Fibroblast of skin of left biceps (primary cell): Measurements from ENCODE around the gene CTSH.
A peak's percentile ranks its signal among the peaks of the same experiment; 100 is the strongest.
"Not testable (repeated sequence)": the region's sequence is repeated elsewhere in the genome, so short reads cannot be mapped to it uniquely, and the experiment has no call there.

Source experiments
- DNase-seq, 2 experiments: peaks; one replicate each; pipeline ENCODE4 v3.0.0-alpha.2; 2013; ENCODE audit warnings: low read depth in 2 of 2

Gene CTSH

DNA sequence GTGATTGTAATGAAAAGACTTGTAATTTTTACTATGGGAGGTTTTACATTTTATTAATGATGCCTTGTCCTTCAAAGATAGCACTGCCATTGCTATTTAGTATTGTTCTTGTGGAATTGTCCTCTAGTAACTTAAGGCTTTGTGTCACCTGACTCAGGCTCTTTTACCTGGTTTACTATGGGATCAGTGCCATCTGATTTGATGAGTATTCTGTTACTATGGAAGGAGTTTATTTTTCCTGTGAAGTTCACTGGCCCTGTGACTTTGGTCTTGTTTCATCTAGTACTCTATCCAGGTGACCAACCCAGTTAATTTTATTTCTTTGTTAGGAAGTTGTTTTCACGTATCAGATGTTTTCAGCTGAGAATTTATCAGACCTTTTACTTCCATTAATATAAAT, 63.2 kb downstream of the CTSH start:
- DNase-seq: no peak

DNA sequence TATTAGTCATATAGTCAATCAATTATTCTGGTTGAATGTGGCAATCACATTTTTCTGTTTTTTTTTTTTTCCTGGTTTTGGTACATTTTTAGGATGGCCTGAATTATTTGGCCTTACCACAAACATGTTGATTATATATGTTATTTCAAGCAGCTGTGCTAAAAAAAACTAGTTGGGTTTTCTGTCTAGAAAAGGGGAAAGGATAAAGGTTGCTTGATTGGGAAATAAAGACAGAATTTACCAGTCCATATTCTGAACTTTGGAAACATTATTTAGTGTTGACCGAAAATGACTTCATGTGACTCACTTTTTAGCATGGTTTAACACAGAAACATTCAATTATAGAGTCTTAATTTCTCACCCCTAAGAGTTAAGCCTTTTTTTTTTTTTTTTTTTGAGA, 64.0 kb downstream of the CTSH start:
- peak; percentile 31 to 40 for DNase-seq

DNA sequence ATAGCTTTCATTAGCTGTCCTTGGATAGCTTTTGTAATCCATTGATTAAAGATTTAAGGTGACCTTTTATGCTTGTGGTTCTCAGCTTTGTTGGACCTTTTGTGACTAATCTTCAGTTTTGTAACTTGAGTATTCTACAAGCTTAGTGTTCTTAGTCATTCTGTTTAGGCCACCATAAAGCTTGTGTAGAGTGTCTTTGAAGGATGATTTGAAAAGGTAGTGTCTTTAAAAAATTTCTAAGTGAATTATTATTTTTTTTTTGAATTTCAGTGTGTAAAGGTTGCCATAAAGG, 64.7 kb downstream of the CTSH start:
- no peak for DNase-seq

DNA sequence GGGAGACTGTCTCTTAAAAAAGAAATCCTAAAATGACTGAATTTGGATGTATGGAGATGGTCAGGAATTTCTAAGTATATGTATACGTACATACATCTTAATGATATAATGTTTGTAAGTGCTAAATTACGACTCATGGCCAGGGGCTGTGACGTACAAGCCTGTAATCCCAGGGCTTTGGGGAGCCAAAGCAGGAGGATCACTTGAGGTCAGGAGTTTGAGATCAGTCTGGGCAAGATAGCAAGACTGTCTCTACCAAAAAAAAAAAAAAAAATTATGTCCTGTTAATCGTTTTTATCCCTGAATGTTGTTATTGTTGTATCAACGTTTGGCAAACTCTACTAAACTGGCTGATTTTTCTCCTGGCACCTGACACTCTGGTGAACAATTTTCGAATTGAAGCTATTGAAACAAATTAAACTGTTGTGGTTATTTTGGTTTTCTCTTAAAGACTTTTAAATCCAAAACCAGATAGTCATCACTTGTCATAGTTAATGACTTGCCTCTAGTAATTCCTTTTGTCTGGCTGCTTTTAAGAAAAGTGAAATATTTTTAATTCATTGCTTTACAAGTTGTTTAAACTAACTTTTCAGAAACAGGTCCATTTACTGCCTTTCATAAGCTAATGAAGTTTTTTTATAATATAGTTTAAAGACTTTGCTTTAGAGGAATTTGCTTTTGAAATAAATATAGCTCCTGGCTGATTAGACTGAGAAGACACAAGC, 65.2 kb downstream of the CTSH start:
- DNase-seq: no peak

DNA sequence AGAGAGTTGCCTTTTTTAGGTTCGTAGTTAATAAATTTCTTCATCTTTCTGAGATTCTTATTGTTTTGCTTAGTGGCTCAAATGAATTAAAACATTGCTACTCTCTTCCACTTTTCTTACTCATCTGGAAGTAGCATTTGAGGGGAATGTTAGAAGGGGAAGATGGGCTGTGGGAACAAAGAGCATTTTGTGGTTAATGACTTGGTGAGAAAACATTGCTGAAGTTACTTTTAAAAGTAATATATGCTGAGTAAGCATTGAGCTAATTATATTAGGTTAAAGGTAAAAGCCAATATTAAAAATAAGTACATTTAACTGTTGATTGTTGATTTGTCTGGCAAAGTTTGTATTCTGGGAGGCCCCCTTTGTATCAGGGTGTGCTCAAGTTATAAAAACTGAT, 66.5 kb downstream of the CTSH start:
- peak in 1 of 2 experiments; percentile 36 for DNase-seq

DNA sequence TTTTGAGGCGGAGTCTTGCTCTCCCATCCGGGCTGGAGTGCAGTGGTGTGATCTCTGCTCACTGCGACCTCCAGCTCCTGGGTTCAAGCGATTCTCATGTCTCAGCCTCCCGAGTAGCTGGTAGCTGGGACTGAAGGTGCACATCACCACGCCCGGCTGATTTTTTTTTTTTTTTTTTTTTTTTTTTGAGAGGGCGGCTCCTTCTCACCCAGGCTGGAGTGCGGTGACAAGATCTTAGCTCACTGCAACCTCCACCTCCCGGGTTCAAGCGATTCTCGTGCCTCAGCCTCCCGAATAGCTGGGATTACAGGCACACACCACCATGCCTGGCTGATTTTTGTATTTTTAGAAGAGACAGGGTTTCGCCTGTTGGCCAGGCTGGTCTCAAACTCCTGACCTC, 67.9 kb downstream of the CTSH start:
- DNase-seq: not testable (repeated sequence)

DNA sequence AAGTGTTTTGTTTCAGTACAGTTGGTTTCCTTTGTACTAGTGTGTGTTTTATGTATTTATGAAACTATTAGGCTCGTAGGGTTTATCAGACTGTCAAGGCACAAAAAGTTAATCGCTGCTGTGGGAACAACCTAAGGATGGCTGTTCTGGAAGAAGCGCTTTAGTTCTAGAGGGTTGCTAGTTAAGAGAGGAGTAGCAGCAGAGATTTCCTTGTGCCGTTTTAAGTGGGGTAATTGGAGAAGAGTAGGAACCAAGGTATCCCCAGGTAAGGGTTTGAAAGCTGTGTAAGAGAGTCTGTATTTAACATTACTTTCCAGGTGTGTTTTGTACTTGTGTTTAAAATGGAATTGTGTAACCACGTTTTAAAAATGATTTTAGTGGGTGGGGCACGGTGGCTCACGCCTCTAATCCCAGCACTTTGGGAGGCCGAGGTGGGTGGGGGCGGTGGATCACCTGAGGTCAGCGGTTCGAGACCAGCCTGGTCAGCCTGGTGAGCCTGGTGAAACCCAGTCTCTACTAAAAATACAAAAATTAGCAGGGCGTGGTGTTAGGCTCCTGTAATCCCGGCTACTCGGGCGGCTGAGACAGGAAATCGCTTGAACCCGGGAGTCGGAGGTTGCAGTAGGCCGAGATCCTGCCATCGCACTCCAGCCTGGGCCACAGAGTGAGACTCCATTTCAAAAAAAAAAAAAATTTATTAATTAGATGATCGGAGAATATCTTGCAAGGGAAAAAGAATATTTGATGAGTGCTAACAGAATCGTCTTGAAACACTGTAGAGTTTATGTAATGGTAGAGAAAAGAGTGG, 69.5 kb downstream of the CTSH start:
- no peak for DNase-seq

DNA sequence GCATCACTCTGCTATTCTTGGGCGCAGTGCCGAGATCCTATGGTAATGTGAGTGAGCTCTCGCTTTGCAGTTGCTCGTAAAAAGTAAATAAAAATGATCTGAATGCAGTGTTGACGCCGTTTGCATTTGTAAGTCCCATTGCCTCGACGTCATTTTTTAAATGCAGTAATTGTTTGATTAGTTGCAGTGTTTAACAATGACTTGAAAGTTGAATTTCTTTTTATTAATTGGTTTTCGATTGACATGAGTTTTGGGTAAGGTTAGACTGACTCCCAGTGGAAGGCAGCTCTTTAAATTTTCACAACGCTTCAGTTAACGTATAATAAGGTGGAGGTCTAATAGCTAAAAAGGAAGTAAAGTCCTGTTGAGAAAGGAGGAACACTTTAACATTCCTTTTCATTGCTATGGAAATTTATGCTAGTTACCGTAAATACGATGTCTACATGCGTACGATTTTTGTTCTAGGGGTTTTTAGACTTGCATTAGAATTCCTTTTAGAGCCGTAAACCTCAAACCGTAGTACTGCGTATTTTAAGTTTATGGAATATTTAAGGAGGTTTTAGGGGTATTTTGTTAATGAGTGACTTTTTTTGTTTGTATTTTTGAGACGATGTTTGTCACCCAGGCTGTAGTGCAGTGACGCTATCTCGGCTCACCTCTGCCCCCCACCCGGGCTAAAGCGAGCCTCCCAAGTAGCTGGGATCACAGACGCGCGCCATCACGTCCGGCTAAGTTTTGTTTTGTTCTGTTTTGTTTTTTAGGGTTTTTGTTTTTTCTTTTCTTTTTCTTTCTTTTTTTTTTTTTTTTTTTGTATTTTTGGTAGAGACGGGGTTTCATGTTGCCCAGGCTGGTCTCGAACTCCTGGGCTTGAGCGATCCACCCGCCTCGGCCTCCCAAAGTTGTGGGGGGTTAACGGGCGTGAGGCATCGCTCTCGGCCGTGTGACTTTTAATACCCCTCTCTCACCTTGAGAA, 70.8 kb downstream of the CTSH start:
- no peak for DNase-seq

DNA sequence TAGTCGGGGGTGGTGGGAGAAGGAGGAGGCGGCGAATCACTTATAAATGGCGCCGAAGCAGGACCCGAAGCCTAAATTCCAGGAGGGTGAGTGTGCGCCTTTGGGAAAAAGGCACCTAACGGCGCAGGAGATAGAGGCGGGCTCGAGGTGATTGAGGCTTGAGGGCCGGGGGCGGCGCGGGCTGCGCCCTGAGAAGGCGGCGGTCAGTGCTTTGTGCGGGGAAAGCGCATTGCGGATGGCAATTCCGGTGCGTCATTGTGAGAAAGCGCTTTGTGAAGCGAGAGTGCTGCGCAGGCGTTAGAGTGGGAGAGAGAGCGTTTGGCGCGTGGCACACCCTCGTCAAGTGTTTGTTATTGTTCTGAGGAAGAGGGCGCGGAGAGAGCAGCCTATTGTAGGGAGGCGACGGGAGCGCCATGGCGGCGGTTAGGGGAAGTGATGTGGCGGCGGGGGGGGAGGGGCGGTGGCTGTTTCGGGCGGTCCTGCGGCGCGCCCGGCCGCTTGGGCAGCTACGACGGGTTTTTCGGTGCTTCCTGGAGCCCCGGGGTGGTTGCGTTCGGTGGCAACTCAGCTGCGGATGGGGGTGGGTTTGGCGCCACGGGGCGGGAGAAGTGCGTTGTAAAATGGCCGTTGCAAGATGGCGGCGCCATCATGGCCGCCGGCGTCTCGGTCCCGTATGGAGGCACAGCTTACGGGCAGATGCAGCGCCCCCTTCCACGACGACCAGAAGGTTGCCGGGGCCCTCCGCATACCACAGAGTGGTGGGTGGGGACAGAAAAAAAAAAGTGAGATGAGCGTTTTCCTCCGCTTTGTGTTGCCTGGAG, 71.7 kb downstream of the CTSH start:
- DNase-seq: peak; percentile 83 to 86

DNA sequence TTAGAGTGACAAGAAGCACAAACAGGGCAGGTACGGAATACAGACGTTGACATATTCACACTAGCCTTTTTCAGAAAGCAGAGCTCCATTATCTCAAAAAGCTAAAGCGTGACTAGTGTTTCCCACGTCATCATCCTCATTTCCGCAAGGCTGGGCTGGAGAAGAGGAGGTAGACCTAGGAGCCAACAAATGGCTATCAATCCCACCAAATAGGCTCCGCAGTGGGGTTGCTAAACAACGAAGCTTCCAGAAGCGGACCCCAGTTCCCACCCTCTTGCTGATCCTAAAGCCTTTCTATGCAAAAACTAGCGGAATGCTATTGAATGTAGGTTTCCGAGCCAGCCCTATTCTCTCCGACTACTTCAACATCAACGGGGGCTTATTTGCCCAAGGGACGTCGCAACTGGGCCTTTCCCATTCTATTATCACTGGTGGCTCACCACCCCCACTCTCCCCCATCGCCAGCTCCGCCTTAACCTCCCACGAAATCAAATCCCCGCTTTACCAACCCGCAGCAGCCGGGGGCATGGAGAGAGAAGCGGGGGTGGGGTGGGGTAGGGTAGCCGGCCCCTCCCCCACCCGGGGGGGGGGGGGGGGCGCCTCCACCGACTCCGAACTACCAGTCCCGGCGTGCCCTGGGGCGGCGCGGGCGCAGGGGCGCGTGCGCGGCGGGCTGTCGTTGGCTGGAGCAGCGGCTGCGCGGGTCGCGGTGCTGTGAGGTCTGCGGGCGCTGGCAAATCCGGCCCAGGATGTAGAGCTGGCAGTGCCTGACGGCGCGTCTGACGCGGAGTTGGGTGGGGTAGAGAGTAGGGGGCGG, 72.5 kb downstream of the CTSH start, which contains the start of gene MORF4L1:
Gene MORF4L1 (plus strand): TSS at position 736 of the 817 bp plus-strand sequence. CDS start 128 bp downstream, outside the sequence.
- DNase-seq: peak; percentile 93 to 94

DNA sequence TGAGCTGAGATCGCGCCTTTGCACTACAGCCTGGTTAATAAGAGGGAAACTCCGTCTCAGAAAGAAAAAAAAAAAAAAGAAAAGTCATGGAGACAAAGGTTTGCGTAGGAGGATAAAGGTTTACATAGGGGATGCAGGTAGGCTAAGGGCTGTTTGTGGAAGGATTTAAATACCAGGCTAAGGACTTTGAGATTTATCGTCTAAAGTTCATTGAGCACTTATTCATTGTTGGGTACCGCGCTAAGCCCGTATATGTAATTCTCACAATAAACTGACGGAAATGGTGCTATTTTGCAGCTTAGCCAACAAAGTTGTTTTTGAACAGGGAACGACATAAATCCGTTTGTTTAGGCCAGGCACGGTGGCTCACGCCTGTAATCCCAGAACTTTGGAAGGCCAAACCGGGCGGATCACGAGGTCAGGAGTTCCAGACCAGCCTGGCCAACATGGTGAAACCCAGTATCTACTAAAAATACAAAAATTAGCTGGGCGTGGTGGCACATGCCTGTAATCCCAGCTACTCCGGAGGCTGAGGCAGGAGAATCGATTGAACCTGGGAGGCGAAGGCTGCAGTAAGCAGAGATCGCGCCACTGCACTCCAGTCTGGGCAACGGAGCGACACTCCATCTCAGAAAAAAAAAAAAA, 73.2 kb downstream of the CTSH start:
- not testable (repeated sequence) for DNase-seq
